GM10266 (cell line): Measurements from ENCODE around the gene NPAS2.

Experiments
- DNase-seq: peaks from one replicate; pipeline ENCODE4 v3.0.0; 2012; ENCODE audit errors: extremely low spot score
- TF ChIP-seq, protein P1 (sequence below): IDR thresholded peaks from 2 replicates; pipeline ENCODE4 v1.5.1; 2012; ENCODE audit warnings: mild to moderate bottlenecking, low read depth; ENCODE audit not compliant: control insufficient read depth, insufficient read depth; ENCODE audit errors: missing control alignments

NPAS2 gene

DNA sequence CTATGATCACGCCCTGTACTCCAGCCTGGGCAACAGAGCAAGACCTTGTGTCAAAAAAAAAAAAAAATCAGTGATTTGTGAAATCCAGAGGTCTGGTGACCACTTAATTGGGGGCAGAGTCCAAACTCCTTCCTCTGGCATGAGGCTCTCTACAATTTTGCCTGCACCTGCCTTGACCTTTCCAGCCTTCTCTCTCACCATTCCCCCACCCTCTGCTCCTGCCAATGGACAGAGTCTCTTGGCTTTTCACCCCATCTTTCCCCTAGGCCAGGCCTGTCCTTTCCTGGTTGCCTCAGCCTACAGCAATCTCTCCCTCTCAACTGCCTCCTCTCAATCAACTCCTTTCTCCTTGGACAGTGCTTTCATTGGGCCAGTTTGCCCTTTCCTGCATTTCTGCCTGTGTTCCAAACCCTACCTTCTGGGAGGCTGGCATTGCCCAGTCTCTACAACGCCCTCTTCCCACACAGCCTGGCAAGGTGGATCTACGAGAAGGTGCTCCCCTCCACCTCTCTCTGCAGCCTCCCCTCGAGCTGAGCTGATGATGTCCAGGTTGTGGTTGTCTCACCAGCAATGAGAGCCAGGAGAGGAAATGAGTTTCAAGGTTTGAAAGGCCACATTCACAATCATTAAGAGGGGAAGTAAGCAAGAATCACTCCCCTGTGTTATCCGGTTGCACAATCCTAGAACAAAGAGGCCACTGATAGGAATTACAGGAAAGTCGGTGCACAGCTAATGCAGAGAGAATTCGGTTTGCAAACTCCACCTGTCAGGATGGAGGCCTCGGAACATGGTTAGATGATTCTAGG lies 39.5 kb upstream of the NPAS2 start:
- DNase-seq: no peak
- TF ChIP-seq, protein P1, sequence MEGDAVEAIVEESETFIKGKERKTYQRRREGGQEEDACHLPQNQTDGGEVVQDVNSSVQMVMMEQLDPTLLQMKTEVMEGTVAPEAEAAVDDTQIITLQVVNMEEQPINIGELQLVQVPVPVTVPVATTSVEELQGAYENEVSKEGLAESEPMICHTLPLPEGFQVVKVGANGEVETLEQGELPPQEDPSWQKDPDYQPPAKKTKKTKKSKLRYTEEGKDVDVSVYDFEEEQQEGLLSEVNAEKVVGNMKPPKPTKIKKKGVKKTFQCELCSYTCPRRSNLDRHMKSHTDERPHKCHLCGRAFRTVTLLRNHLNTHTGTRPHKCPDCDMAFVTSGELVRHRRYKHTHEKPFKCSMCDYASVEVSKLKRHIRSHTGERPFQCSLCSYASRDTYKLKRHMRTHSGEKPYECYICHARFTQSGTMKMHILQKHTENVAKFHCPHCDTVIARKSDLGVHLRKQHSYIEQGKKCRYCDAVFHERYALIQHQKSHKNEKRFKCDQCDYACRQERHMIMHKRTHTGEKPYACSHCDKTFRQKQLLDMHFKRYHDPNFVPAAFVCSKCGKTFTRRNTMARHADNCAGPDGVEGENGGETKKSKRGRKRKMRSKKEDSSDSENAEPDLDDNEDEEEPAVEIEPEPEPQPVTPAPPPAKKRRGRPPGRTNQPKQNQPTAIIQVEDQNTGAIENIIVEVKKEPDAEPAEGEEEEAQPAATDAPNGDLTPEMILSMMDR: no peak

GRCh38 chr2:100781009-100781325 lies 39.0 kb upstream of the NPAS2 start:
- no peak for DNase-seq
- TF ChIP-seq, protein P1: no peak

GRCh38 chr2:100781523-100782379 lies 38.2 kb upstream of the NPAS2 start:
- DNase-seq: no peak
- TF ChIP-seq, protein P1: no peak

DNA sequence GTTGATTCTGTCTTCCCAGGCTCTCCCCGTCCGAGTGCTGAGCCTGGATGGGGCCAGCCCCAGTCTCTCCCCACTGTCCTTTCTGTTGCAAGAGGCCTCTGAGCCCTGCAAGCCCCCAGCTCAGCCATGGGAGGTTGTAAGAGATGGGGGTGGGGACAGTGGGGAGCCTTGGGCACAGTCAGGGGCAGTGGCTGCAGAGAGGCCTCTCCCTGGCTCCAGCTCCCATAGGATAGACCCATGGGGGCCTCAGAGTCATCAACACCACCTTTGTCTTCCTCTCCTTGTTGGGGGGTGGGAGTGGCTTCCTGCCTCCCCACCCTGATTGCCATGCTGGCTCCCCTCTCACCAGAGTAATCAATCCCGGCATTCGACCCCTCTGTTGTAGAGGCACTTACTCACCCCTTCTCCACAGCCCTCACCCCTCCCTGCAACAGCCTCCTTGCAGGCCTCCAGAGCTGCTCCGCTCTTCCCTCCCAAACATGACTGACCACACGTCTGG lies 37.5 kb upstream of the NPAS2 start:
- no peak for DNase-seq
- TF ChIP-seq, protein P1: no peak

DNA sequence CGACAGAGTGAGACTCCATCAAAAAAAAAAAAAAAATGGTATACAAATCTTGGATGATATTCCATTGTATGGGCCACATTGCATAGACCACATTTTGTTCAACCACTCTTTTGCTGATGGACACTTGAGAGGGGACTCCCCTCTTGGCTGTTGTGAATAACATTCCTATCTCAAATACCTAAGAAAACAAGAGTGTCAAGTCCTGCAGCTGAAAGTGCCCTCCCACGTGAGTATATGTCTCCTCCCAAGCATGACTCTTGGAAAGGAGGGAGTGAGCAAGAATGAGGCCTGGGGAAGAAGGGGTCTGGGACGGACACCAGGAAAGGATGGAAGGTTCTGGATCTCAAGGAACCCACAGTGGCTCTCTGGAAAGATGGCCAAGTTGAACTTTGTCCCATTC lies 36.0 kb upstream of the NPAS2 start:
- no peak for DNase-seq
- TF ChIP-seq, protein P1: no peak

DNA sequence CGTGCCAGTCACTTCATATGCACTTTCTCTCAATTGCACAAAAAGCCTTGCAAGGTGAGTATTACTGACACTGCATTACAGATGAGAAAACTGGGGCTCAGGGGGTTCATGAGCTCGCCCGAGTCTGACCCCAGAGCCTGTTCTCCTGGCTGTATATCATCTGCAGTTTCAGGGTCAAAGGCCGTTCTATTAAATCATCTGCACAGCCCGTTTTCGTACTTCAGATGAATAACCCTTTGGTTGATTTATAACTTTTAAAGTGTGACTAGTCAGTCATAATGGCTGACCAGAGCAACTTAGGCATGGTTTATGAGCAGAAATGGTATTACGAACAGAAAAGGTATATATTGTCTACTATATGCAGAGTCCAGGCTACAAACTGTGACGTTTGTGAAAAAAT lies 35.3 kb upstream of the NPAS2 start:
- TF ChIP-seq, protein P1: no peak
- DNase-seq: no peak
